ENCODE measurements around the gene PARK7.

- no peak for TF ChIP-seq CTCF (IDR thresholded peaks at IDR 0.05)
- TF ChIP-seq POLR2A (IDR thresholded peaks at IDR 0.05): no peak
These were observed 10.8 kb downstream of the PARK7 start for GRCh38 chr1:7972285-7972684.

Data from uterus (tissue), 2 donors.